ENCODE measurements around the gene ARID1B.

GRCh38 chr6:156848123-156848522 is 70.9 kb downstream of the ARID1B start:
- no peak for TF ChIP-seq CTCF (conservative IDR thresholded peaks at IDR 0.05; ENCODE audit: low read depth, low read length)
- TF ChIP-seq CEBPB (IDR thresholded peaks at IDR 0.05; ENCODE audit: low read depth, low read length): no peak
- TF ChIP-seq POLR2A (IDR thresholded peaks at IDR 0.05; ENCODE audit: low read depth, low read length): no peak
- TF ChIP-seq MAZ (IDR thresholded peaks at IDR 0.05; ENCODE audit: borderline replicate concordance, low read depth, low read length): no peak
- no peak for TF ChIP-seq RAD21 (IDR thresholded peaks at IDR 0.05; ENCODE audit: low read length)
- TF ChIP-seq USF2 (IDR thresholded peaks at IDR 0.05; ENCODE audit: low read depth, low read length): no peak
- no peak for TF ChIP-seq ELK1 (IDR thresholded peaks at IDR 0.05; ENCODE audit: borderline replicate concordance, low read depth, low read length)
- no peak for TF ChIP-seq MAFK (IDR thresholded peaks at IDR 0.05; ENCODE audit: low read depth, low read length)
- no peak for TF ChIP-seq FOS (IDR thresholded peaks at IDR 0.05; ENCODE audit: low read depth, low read length)
- TF ChIP-seq RFX5 (IDR thresholded peaks at IDR 0.05; ENCODE audit: low read depth, low read length): no peak

Measured in IMR-90 (cell line).